GM04504 (cell line): ENCODE results near the gene THAP11.
A peak's percentile ranks its signal among the peaks of the same experiment; 100 is the strongest.

Source experiments
- DNase-seq: peaks from one replicate; pipeline ENCODE4 v3.0.0-alpha.2; 2012; ENCODE audit warnings: low read depth

The THAP11 gene

DNA sequence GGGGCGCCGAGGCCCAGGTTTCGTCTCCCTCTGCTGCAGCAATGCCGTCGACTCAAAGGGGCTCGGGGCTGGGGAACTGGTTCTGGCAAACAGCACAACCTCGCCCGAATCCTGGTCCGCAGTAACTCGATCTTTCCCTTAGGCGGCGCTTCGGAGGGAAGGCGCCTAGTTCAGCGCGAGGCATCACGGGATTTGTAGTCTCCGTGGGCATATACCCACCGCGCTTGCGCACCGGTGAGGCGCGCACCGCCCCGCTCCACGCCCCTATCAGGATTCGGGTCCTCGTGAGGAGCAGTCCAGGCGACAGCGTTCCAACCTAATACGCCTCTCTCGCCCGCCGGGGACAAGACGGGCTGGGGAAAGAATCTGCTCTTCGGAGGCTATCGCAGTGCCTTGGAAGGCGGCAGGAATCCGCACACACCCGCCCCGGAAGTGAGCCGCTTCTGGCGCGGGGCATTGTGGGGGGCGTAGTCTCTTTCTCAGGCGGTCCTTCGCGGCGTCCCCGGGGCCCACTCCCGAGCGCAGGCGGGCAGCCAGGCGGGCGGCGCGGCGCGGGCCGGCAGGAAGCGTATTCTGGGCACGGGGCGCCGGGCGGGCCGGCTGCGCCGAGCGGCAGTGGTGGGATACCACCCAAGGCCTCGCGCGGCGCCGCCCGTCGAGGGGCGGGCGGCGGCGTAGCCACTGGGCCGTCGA is at the start of gene THAP11:
Gene THAP11, plus strand, starts transcription at position 505 of the 693 bp plus-strand sequence. CDS start 235 bp downstream, outside the sequence.
- peak; percentile 87 for DNase-seq

GRCh38 chr16:67796099-67796718 is 45.9 kb upstream of the THAP11 start:
- DNase-seq = no peak

DNA sequence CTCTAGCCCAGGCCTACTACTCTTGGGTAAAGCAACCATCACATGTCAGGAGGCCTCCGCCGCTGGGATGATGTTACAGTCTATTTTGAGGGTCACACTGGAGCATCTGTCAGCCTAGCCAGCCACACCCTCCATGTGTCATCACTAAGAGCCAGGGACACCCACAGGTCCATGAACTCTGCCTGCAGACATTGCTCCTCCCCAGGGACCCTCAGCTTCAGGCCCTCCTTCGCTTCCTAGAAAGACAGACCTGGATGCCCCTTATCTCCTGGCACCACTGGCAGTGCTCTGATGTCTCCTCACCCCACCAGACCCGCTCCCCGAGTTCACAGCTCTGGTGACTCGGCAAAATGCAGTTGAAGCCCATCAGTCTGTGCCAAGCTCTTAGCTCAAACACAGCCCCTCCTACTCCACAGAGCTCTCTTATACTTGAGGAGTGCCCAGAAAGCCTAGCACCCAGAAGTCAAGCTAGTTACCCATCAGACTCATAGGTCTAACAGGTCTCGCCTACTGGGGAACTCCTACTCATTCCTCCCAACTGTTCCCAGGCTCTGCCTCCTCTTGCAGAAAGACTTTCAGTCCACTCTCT is 41.7 kb upstream of the THAP11 start:
- no peak for DNase-seq

DNA sequence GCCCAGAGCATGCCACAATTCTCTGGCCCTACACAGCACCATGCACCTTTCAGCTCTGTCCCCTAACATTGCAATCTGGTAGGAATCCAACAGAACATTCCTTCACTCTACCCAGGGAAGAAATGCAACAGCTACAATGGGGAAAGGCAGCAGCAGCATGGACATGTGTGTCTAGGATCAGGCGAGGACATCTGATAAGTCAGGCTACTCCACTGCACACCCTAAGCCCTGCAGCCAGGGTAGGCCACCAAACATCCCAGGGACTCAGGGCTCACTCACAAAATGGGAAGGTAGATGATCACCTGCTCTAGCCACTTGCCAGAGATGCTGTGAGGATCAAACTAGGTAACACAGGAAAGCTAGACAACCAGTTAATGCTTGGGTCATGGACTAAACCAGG is 40.9 kb upstream of the THAP11 start:
- no peak for DNase-seq

- no peak for DNase-seq
These were observed 40.2 kb upstream of the THAP11 start for GRCh38 chr16:67801883-67802282.

- DNase-seq = no peak
These were observed 38.2 kb upstream of the THAP11 start for GRCh38 chr16:67803894-67804293.

GRCh38 chr16:67804853-67805542 is 37.1 kb upstream of the THAP11 start:
- DNase-seq = no peak

GRCh38 chr16:67805718-67806427 is 36.2 kb upstream of the THAP11 start:
- DNase-seq = no peak

DNA sequence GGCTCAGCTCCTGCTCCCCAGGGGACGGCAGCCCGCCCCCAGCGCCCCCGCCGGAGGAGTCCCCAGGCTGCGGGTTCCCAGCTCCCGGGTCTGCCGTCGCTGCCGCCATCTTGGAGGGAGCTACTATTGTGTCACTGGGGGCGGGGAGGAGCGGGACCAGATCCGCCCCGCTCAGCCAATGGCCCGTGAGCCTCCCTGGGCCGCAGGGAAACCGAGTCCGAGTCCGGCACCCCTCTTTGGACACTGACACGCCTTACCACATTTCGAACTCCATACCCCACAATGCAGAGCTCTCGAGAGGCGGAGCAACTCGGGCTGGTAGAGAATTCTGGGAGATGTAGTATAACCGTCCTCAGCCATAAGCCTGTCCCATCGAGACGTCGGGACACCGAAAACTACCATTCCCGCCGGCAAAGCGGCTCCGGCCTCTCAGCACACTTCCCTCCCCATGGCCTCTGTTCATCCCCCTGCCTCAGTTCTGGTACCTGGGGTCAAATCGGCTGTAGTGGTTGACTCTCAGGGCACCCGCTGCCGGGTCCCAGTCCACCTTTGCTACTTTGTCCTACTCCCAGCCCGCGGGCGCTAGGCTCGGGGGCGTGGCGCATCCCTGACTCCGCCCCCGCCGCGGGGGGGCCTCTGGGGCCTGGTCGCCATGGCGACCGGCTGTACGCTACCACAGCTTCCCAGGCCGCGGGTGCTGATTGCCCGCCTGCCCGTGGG is 35.5 kb upstream of the THAP11 start, which contains the start of the genes RANBP10 and TSNAXIP1:
Gene RANBP10, minus strand, starts transcription at position 133 of the 720 bp plus-strand sequence. Its CDS starts 24 bp downstream, at position 109.
Gene TSNAXIP1, plus strand, starts transcription at position 462 of the 720 bp plus-strand sequence. CDS start 261 bp downstream, outside the sequence.
- DNase-seq = peak; percentile 99

- DNase-seq = no peak
These were observed 34.9 kb upstream of the THAP11 start for GRCh38 chr16:67807148-67807682.

- no peak for DNase-seq
These were observed 30.2 kb upstream of the THAP11 start for GRCh38 chr16:67811899-67812298.

DNA sequence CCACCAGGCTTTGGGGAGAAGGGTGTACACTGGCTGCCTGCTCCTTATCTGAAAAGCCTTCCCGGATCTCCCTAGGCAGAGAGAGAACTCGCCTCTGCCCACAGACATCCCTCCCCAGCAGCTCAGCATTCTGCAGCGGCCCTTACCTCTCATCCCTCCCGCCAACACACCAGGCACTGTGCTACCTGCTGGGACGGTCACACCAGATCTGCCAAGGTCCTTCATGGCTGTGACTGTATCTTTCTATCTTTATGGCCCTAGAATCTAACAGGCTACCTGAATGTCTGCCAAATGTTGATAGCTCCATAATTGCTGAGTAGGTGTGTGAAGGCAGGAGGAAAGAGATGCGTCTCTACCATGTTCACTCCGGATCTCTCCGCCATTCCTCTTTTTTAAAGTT is 27.6 kb upstream of the THAP11 start:
- no peak for DNase-seq

DNA sequence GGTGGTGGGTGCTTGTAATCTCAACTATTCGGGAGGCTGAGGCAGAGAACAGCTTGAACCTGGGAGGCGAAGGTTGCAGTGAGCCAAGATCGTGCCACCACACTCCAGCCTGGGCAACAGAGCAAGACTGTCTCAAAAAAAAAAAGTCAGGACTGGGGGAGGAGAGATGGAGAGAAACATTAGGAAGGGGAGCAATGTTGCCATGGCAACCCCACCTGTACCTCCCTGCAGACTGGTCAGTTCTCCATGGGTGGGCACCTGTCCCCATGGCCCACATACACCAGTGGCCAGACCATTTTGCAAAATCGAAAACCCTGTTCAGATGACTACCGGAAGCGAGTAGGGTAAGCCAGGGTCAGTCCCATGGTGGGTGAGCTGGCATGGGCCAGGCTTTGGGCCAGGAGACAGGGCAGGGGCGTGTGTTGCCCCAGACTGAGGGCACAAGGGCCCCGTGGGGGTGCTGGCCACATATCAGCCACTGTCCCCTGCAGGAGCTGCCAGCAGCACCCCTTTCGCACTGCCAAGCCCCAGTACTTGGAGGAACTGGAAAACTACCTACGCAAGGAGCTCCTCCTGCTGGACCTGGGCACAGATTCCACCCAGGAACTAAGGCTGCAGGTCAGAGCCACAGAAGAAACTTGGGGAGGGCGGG is 21.4 kb upstream of the THAP11 start:
- DNase-seq = no peak

- no peak for DNase-seq
These were observed 19.6 kb upstream of the THAP11 start for GRCh38 chr16:67822511-67822910.

DNA sequence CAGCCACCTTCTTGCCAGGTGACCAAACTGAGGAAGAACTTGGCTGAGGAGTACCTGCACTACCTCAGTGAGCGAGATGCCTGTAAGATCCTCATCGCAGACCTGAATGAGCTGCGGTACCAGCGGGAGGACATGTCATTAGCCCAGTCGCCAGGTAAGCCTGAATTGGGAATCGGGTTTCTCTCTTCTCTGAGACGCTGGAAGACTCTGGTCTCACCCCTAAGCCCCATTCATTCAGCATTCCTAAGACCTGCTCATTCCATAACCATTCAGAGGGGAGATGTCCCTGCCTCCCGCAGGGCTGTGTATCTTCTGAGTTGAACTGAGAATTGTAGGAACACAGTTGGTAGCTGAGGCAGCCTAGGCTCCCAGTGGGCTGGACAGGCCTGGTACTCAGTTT is 17.0 kb upstream of the THAP11 start:
- DNase-seq = no peak

- no peak for DNase-seq
These were observed 16.2 kb upstream of the THAP11 start for GRCh38 chr16:67825906-67826305.

DNA sequence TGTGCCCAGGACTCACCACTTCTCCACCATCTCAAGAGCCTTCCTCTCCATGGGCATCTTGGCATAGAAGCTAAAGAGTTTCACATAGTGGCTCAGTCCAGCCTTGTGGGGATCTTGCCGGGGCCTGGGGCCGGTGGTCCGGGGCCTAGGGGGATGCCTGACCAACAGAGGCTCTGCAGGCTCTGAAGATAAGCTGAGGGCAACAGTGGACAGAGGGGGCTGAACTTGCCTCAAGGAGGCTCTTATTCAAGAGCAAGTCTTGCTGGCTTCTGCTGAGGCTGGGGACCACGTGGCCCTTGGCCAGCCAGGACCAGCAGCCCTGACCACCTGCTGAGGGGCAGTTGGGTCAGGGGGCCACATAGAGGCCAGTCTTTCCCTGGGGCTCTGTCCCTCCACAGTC is 13.5 kb upstream of the THAP11 start:
- no peak for DNase-seq

- DNase-seq = no peak
These were observed 9.1 kb upstream of the THAP11 start for GRCh38 chr16:67833030-67833414.

DNA sequence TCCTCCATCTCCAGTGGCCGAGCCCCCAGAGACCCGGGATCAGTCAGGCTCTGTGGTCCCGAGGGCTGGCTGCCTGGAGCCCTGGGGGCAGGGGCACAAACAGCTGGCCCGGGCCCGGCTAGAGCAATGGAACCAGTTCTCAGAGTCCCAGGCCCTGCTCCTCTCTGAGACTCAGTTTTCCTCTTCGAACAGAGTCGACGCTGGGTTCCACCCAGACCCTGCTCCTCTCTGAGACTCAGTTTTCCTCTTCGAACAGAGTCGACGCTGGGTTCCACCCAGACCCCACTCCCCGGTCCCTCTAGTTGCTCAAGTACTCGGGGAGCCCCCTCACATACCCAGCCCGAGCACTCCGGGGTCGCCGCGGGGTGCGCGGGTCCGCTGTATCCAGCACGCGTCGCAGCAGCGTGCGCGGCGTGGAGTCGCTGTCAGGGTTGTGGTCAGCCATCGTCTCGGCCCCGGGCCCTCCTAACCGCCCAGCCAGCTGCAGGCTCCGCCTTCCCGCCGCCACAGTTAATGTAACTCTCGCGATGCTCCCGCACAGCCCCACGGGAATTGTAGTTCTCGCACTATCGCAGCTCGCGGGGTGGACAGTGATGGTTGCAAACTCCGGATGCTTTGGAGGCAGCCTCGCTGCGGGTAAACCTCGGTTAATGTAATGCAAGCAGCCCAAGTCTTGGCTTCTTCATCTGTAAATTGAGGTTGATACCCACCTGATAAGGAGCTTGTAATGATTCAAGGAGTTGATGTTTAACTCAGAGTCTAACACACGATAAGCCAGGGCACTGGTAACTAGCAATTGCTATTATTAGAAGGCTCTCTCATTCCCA is 8.5 kb upstream of the THAP11 start:
- peak; percentile 70 for DNase-seq

- DNase-seq = no peak
These were observed 7.9 kb upstream of the THAP11 start for GRCh38 chr16:67834242-67834614.
